GM19193 (cell line): Measurements from ENCODE around the gene CES2.

Experiments used
- POLR2A ChIP-seq: IDR thresholded peaks from 4 replicates; pipeline ENCODE4 v1.6.1; 2011; ENCODE audit not compliant: insufficient read depth, insufficient read length; ENCODE audit errors: extremely low read depth

Gene CES2

DNA sequence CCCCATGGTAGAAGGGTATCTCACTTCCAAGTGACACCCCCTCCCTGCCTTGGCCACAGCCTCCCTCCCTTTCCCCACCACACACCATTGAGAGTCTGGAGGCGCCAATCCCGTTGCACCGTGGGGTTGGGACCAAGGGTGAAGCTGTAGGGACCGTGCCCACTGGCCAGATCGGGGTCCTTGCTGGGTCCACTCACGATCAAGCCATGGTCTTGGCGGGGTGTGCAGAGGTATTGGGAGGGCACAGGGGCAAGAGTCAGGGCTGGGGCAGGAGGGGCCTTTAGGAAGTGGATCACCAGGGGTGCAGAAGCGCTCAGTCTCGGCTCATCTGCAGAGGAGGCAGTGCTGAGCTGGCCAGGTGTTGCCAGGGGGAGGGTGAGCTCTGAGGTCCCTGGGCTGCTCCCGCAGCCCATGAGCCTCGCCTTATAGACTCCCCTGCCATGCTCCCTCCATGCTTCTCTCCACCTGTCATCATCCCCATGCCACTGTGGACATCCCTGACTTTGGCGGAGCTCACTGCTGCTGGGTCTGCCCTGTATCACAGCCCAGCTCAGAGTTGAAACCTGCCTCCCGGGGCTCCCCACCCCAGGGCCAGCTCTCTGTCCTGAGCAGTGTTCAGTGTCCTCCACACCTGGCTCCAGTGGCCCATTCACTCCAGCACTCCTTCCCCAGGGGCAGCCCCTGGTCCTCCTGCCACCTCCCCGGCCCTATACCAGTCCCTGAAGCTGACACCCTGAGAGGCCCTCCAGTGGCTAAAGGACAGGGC is 25.0 kb upstream of the CES2 start:
- TF ChIP-seq POLR2A = no peak

GRCh38 chr16:66911112-66911511 is 24.2 kb upstream of the CES2 start:
- no peak for TF ChIP-seq POLR2A

DNA sequence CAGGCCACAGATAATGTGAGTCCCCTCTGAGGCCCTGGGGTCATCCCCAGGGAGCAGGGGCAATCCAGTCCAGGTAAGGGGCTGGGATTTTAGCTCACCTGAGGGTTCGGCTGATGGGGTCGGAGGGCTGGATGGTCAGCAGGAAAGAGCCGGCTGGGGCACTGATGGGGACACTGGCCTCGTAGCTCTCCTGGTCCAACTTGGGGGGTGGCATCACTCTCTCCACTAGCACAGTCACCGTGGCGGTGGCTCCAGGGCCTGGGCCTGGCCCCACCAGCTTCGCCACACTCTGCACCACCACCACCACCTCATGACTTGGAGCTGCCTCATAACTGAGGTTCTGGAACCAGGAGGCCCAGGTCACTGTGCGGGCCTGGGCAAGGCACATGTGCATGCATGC is 23.5 kb upstream of the CES2 start:
- TF ChIP-seq POLR2A = no peak

DNA sequence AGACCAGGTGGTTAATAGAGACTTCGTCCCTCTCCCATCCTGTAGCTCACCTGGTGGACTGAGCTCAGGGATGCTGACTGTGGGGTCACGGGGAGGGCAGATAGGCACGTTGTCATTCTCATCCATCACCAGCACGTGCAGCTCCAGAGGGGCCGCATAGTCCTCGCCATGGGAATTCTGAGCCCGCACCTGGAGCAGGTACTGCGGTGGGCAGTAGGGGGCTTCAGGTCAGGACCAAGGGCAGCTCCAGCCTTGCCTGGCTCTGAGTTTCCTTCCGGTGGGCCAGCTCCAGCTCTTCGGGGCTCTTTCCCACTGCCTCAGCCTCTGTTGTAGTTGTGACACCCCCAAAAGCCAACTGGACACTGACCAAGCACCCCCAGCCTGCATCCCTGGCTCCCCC is 22.2 kb upstream of the CES2 start:
- no peak for TF ChIP-seq POLR2A

DNA sequence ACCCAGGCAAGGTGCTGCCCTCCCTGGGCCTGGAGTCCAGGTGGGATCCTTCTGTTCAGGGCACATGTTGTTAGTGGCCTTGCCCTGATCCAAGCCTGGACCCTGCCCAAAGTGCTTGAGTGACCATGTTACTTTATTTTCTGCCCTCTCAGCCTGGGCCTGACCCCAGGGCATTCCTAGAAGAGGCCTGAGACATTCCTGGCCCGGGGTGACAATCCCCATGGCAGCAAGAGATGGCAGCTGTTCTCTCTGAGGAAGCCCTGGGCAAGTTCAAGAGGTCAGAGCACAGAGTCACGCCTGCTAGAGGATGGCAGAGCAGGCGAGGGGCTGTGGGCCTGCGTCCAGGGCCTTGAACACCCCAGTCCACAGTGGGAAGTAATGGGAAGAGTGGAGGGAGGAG is 21.6 kb upstream of the CES2 start:
- no peak for TF ChIP-seq POLR2A

DNA sequence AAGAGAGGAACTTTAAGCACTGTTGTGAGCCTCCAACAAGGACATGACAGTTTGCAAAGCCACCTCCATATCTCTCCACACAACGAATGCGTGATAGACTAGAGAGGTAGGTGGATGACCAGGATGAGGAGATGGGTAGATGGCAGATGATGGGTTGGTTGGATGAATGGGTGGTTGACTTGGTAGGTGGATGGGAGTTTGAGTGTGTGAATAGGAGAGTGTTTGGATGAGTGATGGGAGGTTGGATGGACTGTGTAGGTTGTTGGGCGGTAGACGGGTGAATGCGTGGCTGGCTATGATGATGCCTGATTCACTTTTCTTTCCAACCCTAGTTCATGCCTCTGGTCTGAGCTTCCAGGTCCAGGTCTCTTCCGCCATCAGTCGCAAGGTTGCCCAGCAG is 20.8 kb upstream of the CES2 start:
- TF ChIP-seq POLR2A = no peak

- no peak for TF ChIP-seq POLR2A
Measured at GRCh38 chr16:66915041-66915440, 20.3 kb upstream of the CES2 start.

DNA sequence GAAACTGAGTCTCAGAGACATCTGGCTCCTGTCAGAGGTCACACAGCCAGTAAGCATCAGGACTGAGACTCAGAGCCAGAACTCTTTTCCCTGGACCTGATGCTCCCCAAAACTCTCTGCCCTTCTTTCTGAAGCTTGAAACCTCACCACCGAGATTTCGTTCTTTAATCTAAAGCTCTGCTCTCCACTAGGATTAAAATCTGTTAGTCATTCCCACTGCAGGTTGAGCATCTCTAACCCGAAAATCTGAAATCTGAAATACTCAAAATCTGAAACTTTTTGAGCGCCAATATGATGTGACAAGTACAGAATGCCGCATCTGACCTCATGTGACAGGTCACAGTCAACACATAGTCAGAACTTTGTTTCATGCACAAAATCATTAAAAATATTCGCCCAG is 18.8 kb upstream of the CES2 start:
- TF ChIP-seq POLR2A = no peak

DNA sequence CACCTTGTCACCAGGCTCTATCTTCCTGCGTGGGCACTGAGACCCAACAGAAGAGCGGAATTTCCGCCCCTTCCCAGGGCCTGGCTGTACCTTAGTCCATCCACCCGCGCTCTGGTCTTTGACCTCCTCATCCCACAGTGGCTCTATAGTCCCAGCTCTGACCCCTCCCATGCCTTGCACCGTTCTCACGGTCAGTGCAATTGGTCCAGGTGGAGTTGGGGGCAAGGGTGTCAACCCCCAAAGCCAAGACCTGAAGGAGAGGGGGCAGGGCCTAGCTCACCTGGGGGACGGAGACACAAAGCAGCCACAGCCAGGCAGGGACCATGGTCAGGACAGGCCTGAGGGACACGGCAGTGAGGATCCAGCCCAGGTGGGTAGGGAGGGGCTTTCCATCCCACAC is 17.6 kb upstream of the CES2 start:
- no peak for TF ChIP-seq POLR2A

DNA sequence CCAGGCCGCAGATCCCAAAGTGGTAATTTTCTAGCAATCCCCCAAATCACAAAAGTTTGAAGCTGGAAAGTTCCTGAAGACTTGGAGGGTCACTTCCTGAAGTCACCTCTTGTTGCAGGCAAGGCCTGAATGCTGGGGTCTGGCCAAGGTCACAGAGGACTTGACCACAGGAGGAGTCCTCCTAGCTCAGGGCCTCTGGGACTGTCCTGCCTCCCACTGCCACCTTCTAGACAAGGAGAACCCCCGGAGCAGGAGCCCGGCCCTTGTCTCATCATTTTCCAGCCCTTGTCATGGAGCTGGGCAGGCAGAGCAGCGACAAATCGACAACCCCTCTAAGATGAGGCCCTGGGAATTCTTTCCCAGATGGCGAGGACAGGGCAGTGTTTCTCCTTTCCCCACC is 17.0 kb upstream of the CES2 start:
- TF ChIP-seq POLR2A = no peak

GRCh38 chr16:66918803-66919568 is 16.3 kb upstream of the CES2 start, which contains the start of gene CDH16:
Gene CDH16 (minus strand): TSS chr16:66918885. CDS start chr16:66918065, 820 bp downstream.
- no peak for TF ChIP-seq POLR2A

GRCh38 chr16:66919569-66920298 is 15.6 kb upstream of the CES2 start:
- TF ChIP-seq POLR2A = no peak

DNA sequence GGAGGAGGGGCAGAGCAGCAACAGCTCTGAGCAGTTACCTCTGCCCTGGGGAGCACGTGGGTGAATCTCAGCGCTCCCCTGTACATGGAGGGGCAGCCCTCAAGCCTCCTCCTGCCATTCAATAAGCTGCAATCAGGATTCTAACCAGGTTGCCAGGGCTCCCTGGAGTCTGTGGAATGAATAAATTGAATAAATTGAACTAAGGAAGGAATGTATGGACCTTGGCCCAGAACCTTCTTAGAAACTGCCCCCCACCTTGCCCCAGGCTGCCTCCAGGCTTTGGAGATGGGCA is 15.1 kb upstream of the CES2 start:
- no peak for TF ChIP-seq POLR2A

GRCh38 chr16:66920924-66921680 is 14.2 kb upstream of the CES2 start:
- no peak for TF ChIP-seq POLR2A
